HCT116 (cell line): ENCODE data around the gene C2orf80. TPM values are rescaled to one million over a fixed set of nuclear protein-coding genes. Genes with fewer than 3 reads are reported as not detected.

Experiments used
- ATAC-seq: fragments of 200-7000 bp; cut with Tn5 transposase; 2 replicates; pipeline ENCODE4 v1.9.1; 2020; ENCODE audit warnings: mild to moderate bottlenecking, moderate library complexity
- BruUV-seq: library from RNA; stranded (reverse); fragments of 400-500 nt; replicated peaks from 2 replicates; lab custom pipeline; 2021; lab: Mats Ljungman, UMichigan
- CTCF ChIA-PET: fragments of 300-600 bp; sonication (Branson Sonifier 250); formaldehyde crosslinking; loops from one replicate; lab custom pipeline; 2021; ENCODE audit warnings: antibody characterized with exemption; lab: Charles Lee
- POLR2A ChIA-PET: fragments of 300-600, 350-600 bp; sonication (Branson Sonifier 250); formaldehyde crosslinking; loops from one replicate; lab custom pipeline; 2021; ENCODE audit warnings: antibody characterized with exemption; lab: Charles Lee
- RAD21 ChIA-PET, 2 experiments: fragments of 300-600 bp; sonication (Branson Sonifier 250); formaldehyde crosslinking; loops; one replicate each; lab custom pipeline; 2023; ENCODE audit warnings: low total read pairs in 2 of 2; ENCODE audit not compliant: uncharacterized antibody in 2 of 2, unreplicated experiment in 2 of 2, low non-redundant PET in 1 of 2; lab: Charles Lee
- DNase-seq: peaks from one replicate; pipeline ENCODE4 v3.0.0-alpha.2; 2010; ENCODE audit warnings: low read depth, low spot score
- H2AFZ ChIP-seq: fragments of 200-600 bp; shearing (Covaris generic), sonication (generic); 2 replicates; pipeline ENCODE4 v1.6.1; 2017; ENCODE audit warnings: low read depth, mixed run types, mixed read lengths, antibody characterized with exemption, low read length; ENCODE audit not compliant: poor library complexity, severe bottlenecking
- H3K27ac ChIP-seq: 2 replicates; pipeline ENCODE4 v1.5.1; 2012; ENCODE audit warnings: low read depth, low read length
- H3K27me3 ChIP-seq: fragments of 200-600 bp; sonication (generic); 2 replicates; pipeline ENCODE4 v1.6.1; 2016; ENCODE audit warnings: mixed run types, low read length, mixed read lengths; ENCODE audit not compliant: insufficient read depth
- H3K36me3 ChIP-seq, 2 experiments: fragments of 200-500 bp in 1 of 2; fragments of 200-600 bp in 1 of 2; sonication (Bioruptor generic) in 1 of 2; sonication (generic) in 1 of 2; 2 replicates each; pipeline versions ENCODE4 v1.5.1 to v1.6.1; 2014 to 2016; ENCODE audit warnings: low read length in 2 of 2, inconsistent platforms in 1 of 2, mixed read lengths in 1 of 2, mixed run types in 1 of 2; ENCODE audit not compliant: insufficient read depth in 2 of 2, control insufficient read depth in 1 of 2
- H3K4me1 ChIP-seq, 2 experiments: fragments of 200-600 bp in 1 of 2; sonication (generic) in 1 of 2; 2 replicates each; pipeline versions ENCODE4 v1.5.1 to v1.6.1; 2012 to 2017; ENCODE audit warnings: low read length in 2 of 2, inconsistent platforms in 1 of 2, mild to moderate bottlenecking in 1 of 2, mixed read lengths in 1 of 2, mixed run types in 1 of 2, moderate library complexity in 1 of 2; ENCODE audit not compliant: insufficient read depth in 2 of 2, control insufficient read depth in 1 of 2
- H3K4me2 ChIP-seq: fragments of 200-600 bp; sonication (generic); 2 replicates; pipeline ENCODE4 v1.6.1; 2017; ENCODE audit warnings: mixed run types, low read length, mixed read lengths
- H3K4me3 ChIP-seq, 2 experiments: fragments of 200-600 bp in 1 of 2; sonication (generic) in 1 of 2; replicated peaks in 1 of 2; 2 replicates each; pipeline ENCODE4 v1.5.1; 2011 to 2016; ENCODE audit warnings: low read length in 2 of 2, control low read depth in 1 of 2, low read depth in 1 of 2, mild to moderate bottlenecking in 1 of 2, mixed read lengths in 1 of 2, mixed run types in 1 of 2
- H3K79me2 ChIP-seq: fragments of 200-600 bp; sonication (generic); 2 replicates; pipeline ENCODE4 v1.6.1; 2017; ENCODE audit warnings: mild to moderate bottlenecking, mixed run types, low read length, moderate library complexity, mixed read lengths; ENCODE audit not compliant: insufficient read depth
- H3K9ac ChIP-seq: fragments of 200-600 bp; sonication (generic); 2 replicates; pipeline ENCODE4 v1.6.1; 2016; ENCODE audit warnings: low read length, mixed read lengths
- H3K9me2 ChIP-seq: fragments of 200-600 bp; sonication (generic), shearing (Covaris generic); 2 replicates; pipeline ENCODE4 v1.6.1; 2017; ENCODE audit warnings: mixed run types, mild to moderate bottlenecking, moderate library complexity; ENCODE audit not compliant: insufficient read depth
- H3K9me3 ChIP-seq, 2 experiments: fragments of 200-500 bp in 1 of 2; fragments of 200-600 bp in 1 of 2; sonication (Bioruptor generic) in 1 of 2; sonication (generic) in 1 of 2; 2 replicates each; pipeline ENCODE4 v1.6.1; 2014 to 2017; ENCODE audit warnings: low read length in 2 of 2, mixed read lengths in 2 of 2, inconsistent platforms in 1 of 2, low read depth in 1 of 2, mild to moderate bottlenecking in 1 of 2, mixed run types in 1 of 2, moderate library complexity in 1 of 2; ENCODE audit not compliant: control insufficient read depth in 1 of 2, insufficient read depth in 1 of 2
- H4K20me1 ChIP-seq: fragments of 200-600 bp; sonication (generic), shearing (Covaris generic); 2 replicates; pipeline ENCODE4 v1.6.1; 2017; ENCODE audit warnings: mixed run types, mild to moderate bottlenecking, moderate library complexity; ENCODE audit not compliant: insufficient read depth
- CBX3 ChIP-seq: IDR thresholded peaks from 2 replicates; pipeline ENCODE4 v1.6.1; 2012; ENCODE audit warnings: low read depth
- CEBPB ChIP-seq: IDR thresholded peaks from 2 replicates; pipeline ENCODE4 v1.6.1; 2012; ENCODE audit warnings: low read depth
- EGR1 ChIP-seq: IDR thresholded peaks from 2 replicates; pipeline ENCODE4 v1.6.1; 2012; ENCODE audit warnings: low read depth
- EZH2phosphoT487 ChIP-seq: fragments of 200-600 bp; IDR thresholded peaks from 2 replicates; pipeline ENCODE4 v1.6.1; 2018; ENCODE audit warnings: antibody characterized with exemption, borderline replicate concordance
- FOSL1 ChIP-seq: IDR thresholded peaks from 2 replicates; pipeline ENCODE4 v1.6.1; 2012; ENCODE audit warnings: low read depth
- JUND ChIP-seq: IDR thresholded peaks from 2 replicates; pipeline ENCODE4 v1.6.1; 2012
- POLR2A ChIP-seq: IDR thresholded peaks from 2 replicates; pipeline ENCODE4 v1.7.0; 2011; ENCODE audit warnings: borderline replicate concordance; ENCODE audit not compliant: insufficient read depth, insufficient read length; ENCODE audit errors: extremely low read depth
- POLR2AphosphoS5 ChIP-seq: IDR thresholded peaks from 2 replicates; pipeline ENCODE4 v1.6.1; 2011; ENCODE audit warnings: mild to moderate bottlenecking, low read depth, low read length, moderate library complexity
- RAD21 ChIP-seq: IDR thresholded peaks from 2 replicates; pipeline ENCODE4 v1.6.1; 2012; ENCODE audit warnings: low read depth, mild to moderate bottlenecking
- SIN3A ChIP-seq: IDR thresholded peaks from 2 replicates; pipeline ENCODE4 v1.6.1; 2012; ENCODE audit warnings: low read depth
- SP1 ChIP-seq: IDR thresholded peaks from 2 replicates; pipeline ENCODE4 v1.6.1; 2012; ENCODE audit warnings: low read depth
- SRF ChIP-seq: IDR thresholded peaks from 2 replicates; pipeline ENCODE4 v1.6.1; 2012; ENCODE audit warnings: low read depth
- TCF7L2 ChIP-seq: IDR thresholded peaks from 2 replicates; pipeline ENCODE4 v1.7.0; 2011; ENCODE audit warnings: borderline replicate concordance, inconsistent platforms; ENCODE audit not compliant: insufficient read depth, insufficient read length; ENCODE audit errors: extremely low read depth
- ZFX ChIP-seq: fragments of 450-650 bp; IDR thresholded peaks from 2 replicates; pipeline ENCODE4 v1.6.1; 2017
- ZNF274 ChIP-seq: fragments of 200-500 bp; sonication (Bioruptor generic); IDR thresholded peaks from 2 replicates; pipeline ENCODE4 v1.6.1; 2014; ENCODE audit warnings: mild to moderate bottlenecking, low read depth, low read length, inconsistent platforms
- intact Hi-C: fragments of 100-400 bp; cut with micrococcal nuclease; formaldehyde crosslinking; loops from 2 replicates; pipeline ENCODE4 v1.10.0; 2022
- total RNA-seq: library from RNA; stranded (reverse); gene quantifications from one replicate; pipeline ENCODE4 v1.2.1, GENCODE V29; 2021; ENCODE audit not compliant: unreplicated experiment
- TF ChIP-seq, protein P1 (sequence below): IDR thresholded peaks from 2 replicates; pipeline ENCODE4 v1.6.1; 2011; ENCODE audit warnings: mild to moderate bottlenecking, low read length, moderate library complexity; ENCODE audit not compliant: insufficient replicate concordance; ENCODE audit errors: extremely low read depth
- TF ChIP-seq, protein P2 (sequence below), 3 experiments: fragments of 200-600 bp in 1 of 3; sonication (generic) in 1 of 3; IDR thresholded peaks in 2 of 3; conservative IDR thresholded peaks in 1 of 3; 2 replicates each; pipeline ENCODE4 v1.5.1; 2012 to 2017; ENCODE audit warnings: low read depth in 2 of 3, low read length in 2 of 3, antibody characterized with exemption in 1 of 3, borderline replicate concordance in 1 of 3, control low read depth in 1 of 3, mild to moderate bottlenecking in 1 of 3, mixed read lengths in 1 of 3, mixed run types in 1 of 3, moderate library complexity in 1 of 3; ENCODE audit not compliant: insufficient read depth in 1 of 3
- TF ChIP-seq, protein P3 (sequence below): IDR thresholded peaks from 2 replicates; pipeline ENCODE4 v1.6.1; 2012; ENCODE audit warnings: low read depth

The C2orf80 gene
- total RNA-seq, 1 experiment from 2014 or later = not detected

DNA sequence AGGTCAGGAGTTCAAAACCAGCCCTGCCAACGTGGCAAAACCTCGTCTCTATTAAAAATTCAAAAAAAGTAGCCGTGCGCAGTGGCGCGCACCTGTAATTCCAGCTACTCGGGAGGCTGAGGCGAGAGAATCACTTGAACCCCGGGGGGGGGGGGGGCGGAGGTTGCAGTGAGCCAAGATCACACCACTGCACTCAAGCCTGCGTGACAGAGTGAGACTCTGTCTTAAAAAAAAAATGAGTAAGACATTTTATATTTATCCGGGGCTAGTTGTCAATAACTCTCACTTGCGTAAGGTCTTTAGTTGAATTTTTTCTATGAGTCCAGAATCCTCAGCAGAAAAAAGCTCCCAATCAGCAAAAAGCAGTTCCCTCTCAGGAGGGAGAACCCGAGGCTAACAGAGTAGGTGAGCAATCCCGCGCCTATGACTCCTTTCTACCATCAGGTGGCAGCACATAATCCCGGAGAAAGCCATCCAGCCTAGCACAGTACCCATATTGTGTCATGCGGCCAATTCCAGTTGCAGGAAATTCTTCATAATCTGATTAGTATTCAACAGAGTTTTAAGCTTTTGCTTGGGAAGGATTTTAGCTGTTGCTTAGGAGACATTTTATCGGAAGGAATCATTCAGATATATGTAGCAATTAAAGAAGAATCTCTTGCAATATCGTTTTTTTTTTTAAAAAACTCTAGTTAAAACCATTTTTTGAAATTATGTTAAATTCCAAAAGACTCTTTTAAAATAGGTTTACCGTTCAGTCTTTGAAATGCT lies 14.6 kb downstream of the C2orf80 start (continued):
- TF ChIP-seq RAD21 (peak; percentile 80), EGR1 (no peak), ZNF274 (no peak), SRF (no peak), CEBPB (0 out of 2 replicates have a peak, but pooled peaks have one; percentile 16)
- TF ChIP-seq, all 23 proteins: peak for 4

DNA sequence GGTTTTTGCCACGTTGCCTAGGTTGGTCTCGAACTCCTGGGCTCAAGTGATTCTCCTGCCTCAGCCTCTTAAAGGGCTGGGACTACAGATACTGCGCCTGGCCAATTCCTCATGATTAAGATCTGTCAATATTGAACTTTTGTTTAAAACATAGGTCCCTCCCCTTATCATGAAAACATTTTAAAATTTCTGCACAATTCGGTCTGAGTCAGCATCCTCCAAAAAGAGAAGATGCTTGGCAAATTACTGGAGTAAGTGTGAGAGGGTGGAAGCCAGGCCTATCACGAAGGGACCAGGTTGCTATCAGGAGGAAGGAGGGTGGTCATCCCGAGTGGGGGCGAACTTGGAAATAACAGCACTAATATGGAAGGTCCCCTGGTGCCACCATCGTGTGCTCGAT lies 15.7 kb downstream of the C2orf80 start:
- BruUV-seq = no TSS peak
- intact Hi-C loops = loop anchor here (2.0 kb wide), 1 partner anchor 81 kb away; the partner anchor contains the start of gene IDH1
- TF ChIP-seq, protein P1, sequence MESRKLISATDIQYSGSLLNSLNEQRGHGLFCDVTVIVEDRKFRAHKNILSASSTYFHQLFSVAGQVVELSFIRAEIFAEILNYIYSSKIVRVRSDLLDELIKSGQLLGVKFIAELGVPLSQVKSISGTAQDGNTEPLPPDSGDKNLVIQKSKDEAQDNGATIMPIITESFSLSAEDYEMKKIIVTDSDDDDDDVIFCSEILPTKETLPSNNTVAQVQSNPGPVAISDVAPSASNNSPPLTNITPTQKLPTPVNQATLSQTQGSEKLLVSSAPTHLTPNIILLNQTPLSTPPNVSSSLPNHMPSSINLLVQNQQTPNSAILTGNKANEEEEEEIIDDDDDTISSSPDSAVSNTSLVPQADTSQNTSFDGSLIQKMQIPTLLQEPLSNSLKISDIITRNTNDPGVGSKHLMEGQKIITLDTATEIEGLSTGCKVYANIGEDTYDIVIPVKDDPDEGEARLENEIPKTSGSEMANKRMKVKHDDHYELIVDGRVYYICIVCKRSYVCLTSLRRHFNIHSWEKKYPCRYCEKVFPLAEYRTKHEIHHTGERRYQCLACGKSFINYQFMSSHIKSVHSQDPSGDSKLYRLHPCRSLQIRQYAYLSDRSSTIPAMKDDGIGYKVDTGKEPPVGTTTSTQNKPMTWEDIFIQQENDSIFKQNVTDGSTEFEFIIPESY = no peak
- TF ChIP-seq TCF7L2 (no peak), EZH2phosphoT487 (no peak), POLR2AphosphoS5 (no peak), SIN3A (no peak), JUND (no peak), POLR2A (no peak), SP1 (no peak), ZNF274 (no peak), SRF (no peak), CBX3 (no peak), CEBPB (no peak), ZFX (no peak), FOSL1 (no peak)
- TF ChIP-seq, protein P2, sequence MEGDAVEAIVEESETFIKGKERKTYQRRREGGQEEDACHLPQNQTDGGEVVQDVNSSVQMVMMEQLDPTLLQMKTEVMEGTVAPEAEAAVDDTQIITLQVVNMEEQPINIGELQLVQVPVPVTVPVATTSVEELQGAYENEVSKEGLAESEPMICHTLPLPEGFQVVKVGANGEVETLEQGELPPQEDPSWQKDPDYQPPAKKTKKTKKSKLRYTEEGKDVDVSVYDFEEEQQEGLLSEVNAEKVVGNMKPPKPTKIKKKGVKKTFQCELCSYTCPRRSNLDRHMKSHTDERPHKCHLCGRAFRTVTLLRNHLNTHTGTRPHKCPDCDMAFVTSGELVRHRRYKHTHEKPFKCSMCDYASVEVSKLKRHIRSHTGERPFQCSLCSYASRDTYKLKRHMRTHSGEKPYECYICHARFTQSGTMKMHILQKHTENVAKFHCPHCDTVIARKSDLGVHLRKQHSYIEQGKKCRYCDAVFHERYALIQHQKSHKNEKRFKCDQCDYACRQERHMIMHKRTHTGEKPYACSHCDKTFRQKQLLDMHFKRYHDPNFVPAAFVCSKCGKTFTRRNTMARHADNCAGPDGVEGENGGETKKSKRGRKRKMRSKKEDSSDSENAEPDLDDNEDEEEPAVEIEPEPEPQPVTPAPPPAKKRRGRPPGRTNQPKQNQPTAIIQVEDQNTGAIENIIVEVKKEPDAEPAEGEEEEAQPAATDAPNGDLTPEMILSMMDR (IDR thresholded peaks at IDR 0.05 in 2 of 3, conservative IDR thresholded peaks at IDR 0.05 in 1 of 3; ENCODE audit: borderline replicate concordance in 1 of 3, insufficient read depth in 1 of 3, low read depth in 2 of 3, low read length in 2 of 3) = no peak
- TF ChIP-seq, protein P3, sequence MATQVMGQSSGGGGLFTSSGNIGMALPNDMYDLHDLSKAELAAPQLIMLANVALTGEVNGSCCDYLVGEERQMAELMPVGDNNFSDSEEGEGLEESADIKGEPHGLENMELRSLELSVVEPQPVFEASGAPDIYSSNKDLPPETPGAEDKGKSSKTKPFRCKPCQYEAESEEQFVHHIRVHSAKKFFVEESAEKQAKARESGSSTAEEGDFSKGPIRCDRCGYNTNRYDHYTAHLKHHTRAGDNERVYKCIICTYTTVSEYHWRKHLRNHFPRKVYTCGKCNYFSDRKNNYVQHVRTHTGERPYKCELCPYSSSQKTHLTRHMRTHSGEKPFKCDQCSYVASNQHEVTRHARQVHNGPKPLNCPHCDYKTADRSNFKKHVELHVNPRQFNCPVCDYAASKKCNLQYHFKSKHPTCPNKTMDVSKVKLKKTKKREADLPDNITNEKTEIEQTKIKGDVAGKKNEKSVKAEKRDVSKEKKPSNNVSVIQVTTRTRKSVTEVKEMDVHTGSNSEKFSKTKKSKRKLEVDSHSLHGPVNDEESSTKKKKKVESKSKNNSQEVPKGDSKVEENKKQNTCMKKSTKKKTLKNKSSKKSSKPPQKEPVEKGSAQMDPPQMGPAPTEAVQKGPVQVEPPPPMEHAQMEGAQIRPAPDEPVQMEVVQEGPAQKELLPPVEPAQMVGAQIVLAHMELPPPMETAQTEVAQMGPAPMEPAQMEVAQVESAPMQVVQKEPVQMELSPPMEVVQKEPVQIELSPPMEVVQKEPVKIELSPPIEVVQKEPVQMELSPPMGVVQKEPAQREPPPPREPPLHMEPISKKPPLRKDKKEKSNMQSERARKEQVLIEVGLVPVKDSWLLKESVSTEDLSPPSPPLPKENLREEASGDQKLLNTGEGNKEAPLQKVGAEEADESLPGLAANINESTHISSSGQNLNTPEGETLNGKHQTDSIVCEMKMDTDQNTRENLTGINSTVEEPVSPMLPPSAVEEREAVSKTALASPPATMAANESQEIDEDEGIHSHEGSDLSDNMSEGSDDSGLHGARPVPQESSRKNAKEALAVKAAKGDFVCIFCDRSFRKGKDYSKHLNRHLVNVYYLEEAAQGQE = no peak
- Histone ChIP-seq H3K4me3 (no peak overlapping the region), H3K36me3 (no peaks in the 10 kb centered on the region), H3K9ac (no peak overlapping the region), H3K79me2 (no peaks in the 10 kb centered on the region), H3K4me1 (peaks cover 5 to 24% of the 10 kb centered on the region in 2 experiments; a peak in 3 of 4 replicates), H3K27ac (no peak overlapping the region), H3K9me3 (no peaks in the 10 kb centered on the region), H4K20me1 (no peaks in the 10 kb centered on the region), H2AFZ (no peak overlapping the region), H3K4me2 (no peak overlapping the region), H3K27me3 (no peaks in the 10 kb centered on the region), H3K9me2 (no peaks in the 10 kb centered on the region)
- RAD21 ChIA-PET = no interaction called here
- CTCF ChIA-PET = interaction anchor here (1.7 to 2.7 kb wide), 4 partner anchors 9 to 102 kb away, joined by 3 to 24 read pairs (median 10); partner anchors contain the start of gene IDH1
- DNase-seq = no peak
- no peak for ATAC-seq
- POLR2A ChIA-PET = no interaction called here
